Lower lobe of right lung (tissue), 2 donors: ENCODE data around the gene TANGO6. TPM values are rescaled to one million over a fixed set of nuclear protein-coding genes. Genes with fewer than 3 reads are reported as not detected.

Experiments used
- ATAC-seq, 2 donors: fragments of 200-7000 bp; cut with Tn5 transposase; one replicate each; pipeline ENCODE4 v1.9.1; 2020 to 2022; ENCODE audit warnings: mild to moderate bottlenecking in 2 of 2, moderate library complexity in 2 of 2
- DNase-seq: peaks from one replicate; pipeline ENCODE4 v3.0.0-alpha.2; 2020
- H3K27ac ChIP-seq: fragments of 200-600 bp; one replicate; pipeline ENCODE4 v1.8.0; 2022
- H3K27me3 ChIP-seq: fragments of 200-600 bp; one replicate; pipeline ENCODE4 v1.8.0; 2022; ENCODE audit warnings: low read depth
- H3K36me3 ChIP-seq: fragments of 200-600 bp; one replicate; pipeline ENCODE4 v1.8.0; 2022; ENCODE audit warnings: mild to moderate bottlenecking
- H3K4me1 ChIP-seq: fragments of 200-600 bp; one replicate; pipeline ENCODE4 v1.8.0; 2022
- H3K4me3 ChIP-seq: fragments of 200-600 bp; one replicate; pipeline ENCODE4 v1.8.0; 2022; ENCODE audit warnings: mild to moderate bottlenecking
- H3K9me3 ChIP-seq: fragments of 200-600 bp; one replicate; pipeline ENCODE4 v1.8.0; 2022
- intact Hi-C: fragments of 100-400 bp; cut with DNase I; formaldehyde crosslinking; loops from one replicate; pipeline ENCODE4 v1.11.0; 2022
- total RNA-seq: library from RNA; stranded (reverse); fragmentation: NEBNext Ultra II Directional; extraction: Animal tissue kit (Norgen Biotek cat#: 25700); gene quantifications from one replicate; pipeline ENCODE4 v1.2.1, GENCODE V29; 2021
- TF ChIP-seq, protein P1 (sequence below): fragments of 200-600 bp; IDR thresholded peaks from one replicate; pipeline ENCODE4 v1.8.0; 2022; ENCODE audit warnings: antibody characterized with exemption, mild to moderate bottlenecking
- donor health status: DM: no; HTN: yes; CAD: no; lungs with severe emphysema.

Gene TANGO6
- total RNA-seq, 1 donor from 2014 or later: 20.4 TPM

DNA sequence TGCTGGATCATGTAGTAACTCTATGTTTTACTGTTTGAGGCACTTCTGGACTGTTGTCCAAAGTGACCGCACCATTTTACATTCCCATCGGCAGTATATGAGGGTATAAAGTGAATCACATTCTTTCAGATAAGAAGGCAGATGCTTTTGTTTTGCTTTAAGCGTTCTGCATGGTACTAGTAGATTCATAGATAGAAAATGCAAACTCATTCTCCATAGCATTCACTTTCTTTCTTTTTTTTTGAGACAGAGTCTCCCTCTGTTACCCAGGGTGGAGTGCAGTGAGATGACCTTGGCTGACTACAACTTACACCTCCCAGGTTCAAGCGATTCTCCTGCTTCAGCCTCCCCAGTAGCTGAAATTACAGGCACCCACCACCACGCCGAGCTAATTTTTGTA, 40.4 kb downstream of the TANGO6 start:
- peaks cover 8% of the 10 kb centered on the region for H3K4me1 ChIP-seq
- H3K27ac ChIP-seq: no peak overlapping the region
- H3K4me3 ChIP-seq: no peak overlapping the region
- TF ChIP-seq, protein P1, sequence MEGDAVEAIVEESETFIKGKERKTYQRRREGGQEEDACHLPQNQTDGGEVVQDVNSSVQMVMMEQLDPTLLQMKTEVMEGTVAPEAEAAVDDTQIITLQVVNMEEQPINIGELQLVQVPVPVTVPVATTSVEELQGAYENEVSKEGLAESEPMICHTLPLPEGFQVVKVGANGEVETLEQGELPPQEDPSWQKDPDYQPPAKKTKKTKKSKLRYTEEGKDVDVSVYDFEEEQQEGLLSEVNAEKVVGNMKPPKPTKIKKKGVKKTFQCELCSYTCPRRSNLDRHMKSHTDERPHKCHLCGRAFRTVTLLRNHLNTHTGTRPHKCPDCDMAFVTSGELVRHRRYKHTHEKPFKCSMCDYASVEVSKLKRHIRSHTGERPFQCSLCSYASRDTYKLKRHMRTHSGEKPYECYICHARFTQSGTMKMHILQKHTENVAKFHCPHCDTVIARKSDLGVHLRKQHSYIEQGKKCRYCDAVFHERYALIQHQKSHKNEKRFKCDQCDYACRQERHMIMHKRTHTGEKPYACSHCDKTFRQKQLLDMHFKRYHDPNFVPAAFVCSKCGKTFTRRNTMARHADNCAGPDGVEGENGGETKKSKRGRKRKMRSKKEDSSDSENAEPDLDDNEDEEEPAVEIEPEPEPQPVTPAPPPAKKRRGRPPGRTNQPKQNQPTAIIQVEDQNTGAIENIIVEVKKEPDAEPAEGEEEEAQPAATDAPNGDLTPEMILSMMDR: no peak
- peaks cover 38% of the 10 kb centered on the region for H3K36me3 ChIP-seq
- no peaks in the 10 kb centered on the region for H3K9me3 ChIP-seq
- intact Hi-C loops: no loop called here
- ATAC-seq (no peak), DNase-seq (no peak)
- H3K27me3 ChIP-seq: no peaks in the 10 kb centered on the region

GRCh38 chr16:68884401-68884800, 41.1 kb downstream of the TANGO6 start:
- Histone ChIP-seq H3K9me3 (no peaks in the 10 kb centered on the region), H3K4me1 (peaks cover 11% of the 10 kb centered on the region), H3K27me3 (no peaks in the 10 kb centered on the region), H3K27ac (peak overlapping the region; percentile 1), H3K4me3 (no peak overlapping the region), H3K36me3 (peaks cover 34% of the 10 kb centered on the region)
- ATAC-seq: no peak
- no peak for DNase-seq
- TF ChIP-seq, protein P1: no peak
- intact Hi-C loops: no loop called here

DNA sequence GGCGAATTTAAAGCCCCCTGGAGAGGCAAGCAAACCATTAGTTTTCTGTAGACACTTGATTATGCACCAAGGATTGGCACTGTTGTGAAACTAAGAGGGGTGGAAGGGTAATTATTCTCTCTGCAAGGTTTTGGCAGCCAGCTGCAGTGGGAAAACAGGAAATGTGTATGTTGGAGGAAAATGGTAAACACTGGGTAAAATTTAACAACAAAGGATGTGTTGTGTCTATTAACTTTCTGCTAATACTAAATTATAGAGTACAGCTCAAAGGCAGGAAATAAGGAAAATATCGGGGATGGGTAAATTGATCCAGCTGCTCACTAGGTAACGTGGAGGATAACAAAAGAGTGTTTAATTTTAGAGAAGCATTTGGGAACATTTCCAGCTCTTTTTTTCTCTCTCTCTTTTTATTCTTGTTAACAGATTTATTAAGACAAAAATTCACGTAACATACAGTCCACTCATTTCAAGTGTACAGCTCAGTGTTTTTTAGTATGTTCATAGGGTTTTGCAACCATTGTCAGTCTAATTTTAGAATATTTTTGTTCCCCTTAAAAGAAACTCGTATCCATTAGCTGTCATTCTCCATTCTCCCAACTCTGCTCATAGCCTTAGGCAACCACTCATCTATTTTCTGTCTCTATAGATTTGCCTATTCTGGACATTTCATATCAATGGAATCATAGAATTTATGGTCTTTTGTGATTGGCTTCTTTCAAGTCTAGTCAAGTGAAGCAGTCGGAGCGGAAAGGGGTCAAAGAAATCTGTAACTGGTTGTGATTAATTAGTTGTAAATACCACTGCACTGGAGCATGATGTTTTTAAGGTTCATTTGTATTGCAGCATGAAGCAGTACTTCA, 41.8 kb downstream of the TANGO6 start:
- no peak for DNase-seq
- no peak for ATAC-seq
- H3K27me3 ChIP-seq: no peaks in the 10 kb centered on the region
- no peaks in the 10 kb centered on the region for H3K9me3 ChIP-seq
- H3K4me1 ChIP-seq: peaks cover 18% of the 10 kb centered on the region
- peak overlapping the region; percentile 1 for H3K27ac ChIP-seq
- H3K4me3 ChIP-seq: no peak overlapping the region
- H3K36me3 ChIP-seq: peaks cover 27% of the 10 kb centered on the region
- TF ChIP-seq, protein P1: no peak
- intact Hi-C loops: no loop called here

- Histone ChIP-seq H3K27ac (no peak overlapping the region), H3K4me1 (peaks cover 21% of the 10 kb centered on the region), H3K27me3 (no peaks in the 10 kb centered on the region), H3K4me3 (no peak overlapping the region), H3K9me3 (no peaks in the 10 kb centered on the region), H3K36me3 (peaks cover 12% of the 10 kb centered on the region)
- TF ChIP-seq, protein P1: no peak
- intact Hi-C loops: no loop called here
- no peak for DNase-seq
- no peak for ATAC-seq
Measured at GRCh38 chr16:68887107-68887506, 43.8 kb downstream of the TANGO6 start.

GRCh38 chr16:68889508-68890150, 46.3 kb downstream of the TANGO6 start:
- H3K36me3 ChIP-seq: no peaks in the 10 kb centered on the region
- intact Hi-C loops: no loop called here
- ATAC-seq (peak in 1 of 2 donors; percentile 54), DNase-seq (no peak)
- no peak overlapping the region for H3K27ac ChIP-seq
- H3K4me1 ChIP-seq: peaks cover 19% of the 10 kb centered on the region
- TF ChIP-seq, protein P1: no peak
- no peaks in the 10 kb centered on the region for H3K9me3 ChIP-seq
- no peak overlapping the region for H3K4me3 ChIP-seq
- no peaks in the 10 kb centered on the region for H3K27me3 ChIP-seq
